A375 (cell line): ENCODE measurements around the gene MRPL18. TPM values are rescaled to one million over a fixed set of nuclear protein-coding genes. Genes with fewer than 3 reads are reported as not detected.

Experiments
- small RNA-seq: library from RNA; depleted of rRNA; stranded (forward); fragments of <200 nt; gene quantifications from one replicate; pipeline ENCODE3, GENCODE V24; 2014
- total RNA-seq: library from RNA; depleted of rRNA; stranded (reverse); fragments of >200 nt; shearing (Covaris generic); gene quantifications from 2 replicates; pipeline ENCODE4 v1.2.3, GENCODE V29; 2014; rRNA removed

The MRPL18 gene
- 88.8 and 92.5 TPM in 2 replicates for total RNA-seq

GRCh38 chr6:159790149-159790955 is at the start of gene MRPL18:
TSS of gene MRPL18 (plus strand) at chr6:159790467. CDS start at chr6:159790588, 121 bp downstream.

GRCh38 chr6:159761873-159762680 is 28.2 kb upstream of the MRPL18 start, which contains the start of gene ACAT2:
TSS of gene ACAT2 (plus strand) at chr6:159762045. CDS start at chr6:159762088, 43 bp downstream.

GRCh38 chr6:159789377-159790148 is 704 bp upstream of the MRPL18 start, which contains the start of gene TCP1:
TSS of gene TCP1 (minus strand) at chr6:159789602. CDS start at chr6:159789468, 134 bp downstream.

GRCh38 chr6:159800141-159800865 is 10.0 kb downstream of the MRPL18 start, which contains the start of gene PNLDC1:
TSS of gene PNLDC1 (plus strand) at chr6:159800276. CDS start at chr6:159800308, 32 bp downstream.

Small RNA genes lying within 50 kb of the gene (small RNA-seq; reads per million reads assigned to genes)
- gene SNORA20 = 27.9 reads per million, percentile 93 among the genes with 10 or more reads in this experiment
- not detected for gene SNORA29

Other genes starting within 250 kb of the MRPL18 start
- 36.0 and 43.2 TPM in 2 replicates for gene SOD2, start 97.2 kb upstream of the MRPL18 start, total RNA-seq
- 56.7 and 69.9 TPM in 2 replicates for gene WTAP, start 63.0 kb upstream of the MRPL18 start, total RNA-seq
- 14.0 and 26.5 TPM in 2 replicates for gene ACAT2, start 28.4 kb upstream of the MRPL18 start, total RNA-seq
- 216 and 275 TPM in 2 replicates for gene TCP1, start 865 bp upstream of the MRPL18 start, total RNA-seq
- gene PNLDC1, start 9.8 kb downstream of the MRPL18 start, total RNA-seq = not detected in 2 replicates
- gene MAS1, start 100.5 kb downstream of the MRPL18 start, total RNA-seq = not detected in 2 replicates
- gene IGF2R, start 178.6 kb downstream of the MRPL18 start, total RNA-seq = 33.0 and 40.7 TPM in 2 replicates